SK-N-SH (cell line): ENCODE data around the gene NCK1.

Experiments used
- TAF1 ChIP-seq: IDR thresholded peaks from 2 replicates; pipeline ENCODE4 v1.6.1; 2012; ENCODE audit warnings: low read depth, mild to moderate bottlenecking, low read length, moderate library complexity, borderline replicate concordance
- TF ChIP-seq, protein P1 (sequence below): fragments of 150-350 bp; IDR thresholded peaks from 2 replicates; pipeline ENCODE4 v1.6.1; 2017; ENCODE audit warnings: antibody characterized with exemption, low read length, low read depth, borderline replicate concordance

DNA sequence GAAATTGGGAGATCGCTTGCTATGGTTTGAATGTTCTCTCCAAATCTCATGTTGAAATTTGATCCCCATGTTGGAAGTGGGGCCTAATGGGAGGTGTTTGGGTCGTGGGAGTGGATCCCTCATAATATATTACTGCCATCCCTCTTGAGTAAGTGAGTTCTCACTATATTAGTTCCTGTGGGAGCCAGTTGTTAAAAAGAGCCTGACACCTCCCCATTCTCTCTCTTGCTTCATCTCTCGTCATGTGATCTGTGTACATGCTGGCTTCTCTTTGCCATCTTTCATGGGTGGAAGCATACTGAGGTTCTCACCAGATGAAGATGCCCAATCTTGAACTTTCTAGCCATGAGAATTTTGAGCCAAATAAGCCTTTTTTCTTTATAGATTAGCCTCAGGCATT lies 52.7 kb downstream of the NCK1 start:
- TF ChIP-seq, protein P1, sequence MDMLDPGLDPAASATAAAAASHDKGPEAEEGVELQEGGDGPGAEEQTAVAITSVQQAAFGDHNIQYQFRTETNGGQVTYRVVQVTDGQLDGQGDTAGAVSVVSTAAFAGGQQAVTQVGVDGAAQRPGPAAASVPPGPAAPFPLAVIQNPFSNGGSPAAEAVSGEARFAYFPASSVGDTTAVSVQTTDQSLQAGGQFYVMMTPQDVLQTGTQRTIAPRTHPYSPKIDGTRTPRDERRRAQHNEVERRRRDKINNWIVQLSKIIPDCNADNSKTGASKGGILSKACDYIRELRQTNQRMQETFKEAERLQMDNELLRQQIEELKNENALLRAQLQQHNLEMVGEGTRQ: no peak
- TF ChIP-seq TAF1: no peak
